H9 (cell line): Measurements from ENCODE around the gene GJD4. TPM values are rescaled to one million over a fixed set of nuclear protein-coding genes. Genes with fewer than 3 reads are reported as not detected.

Source experiments
- DNase-seq: peaks from one replicate; pipeline ENCODE4 v3.0.0-alpha.2; 2017
- H2AFZ ChIP-seq: one replicate; pipeline ENCODE4 v1.6.1; 2013; ENCODE audit warnings: mild to moderate bottlenecking, low read length, control low read depth, moderate library complexity
- H2AK5ac ChIP-seq: 2 replicates; pipeline ENCODE4 v1.6.1; 2013; ENCODE audit warnings: low read length, control low read depth, mixed read lengths; ENCODE audit not compliant: insufficient read length
- H2BK120ac ChIP-seq: one replicate; pipeline ENCODE4 v1.6.1; 2013; ENCODE audit warnings: low read depth, mild to moderate bottlenecking, low read length, control low read depth, inconsistent platforms; ENCODE audit not compliant: poor library complexity, severe bottlenecking
- H2BK12ac ChIP-seq: 2 replicates; pipeline ENCODE4 v1.6.1; 2013; ENCODE audit warnings: low read length, control low read depth, mixed read lengths, low read depth; ENCODE audit not compliant: insufficient read length
- H2BK15ac ChIP-seq: 2 replicates; pipeline ENCODE4 v1.6.1; 2013; ENCODE audit warnings: low read depth, low read length, control low read depth
- H2BK20ac ChIP-seq: one replicate; pipeline ENCODE4 v1.6.1; 2013; ENCODE audit warnings: low read depth, mild to moderate bottlenecking, low read length, control low read depth, inconsistent platforms; ENCODE audit not compliant: poor library complexity, severe bottlenecking
- H2BK5ac ChIP-seq: 2 replicates; pipeline ENCODE4 v1.6.1; 2013; ENCODE audit warnings: low read length, control low read depth, mixed read lengths; ENCODE audit not compliant: insufficient read length
- H3K14ac ChIP-seq: 2 replicates; pipeline ENCODE4 v1.6.1; 2013; ENCODE audit warnings: low read length, control low read depth; ENCODE audit not compliant: insufficient read depth
- H3K18ac ChIP-seq: 2 replicates; pipeline ENCODE4 v1.6.1; 2013; ENCODE audit warnings: low read depth, mild to moderate bottlenecking, mixed read lengths, low read length, control low read depth; ENCODE audit not compliant: insufficient read length
- H3K23ac ChIP-seq: 2 replicates; pipeline ENCODE4 v1.6.1; 2013; ENCODE audit warnings: low read length, control low read depth, mixed read lengths, low read depth; ENCODE audit not compliant: insufficient read length
- H3K23me2 ChIP-seq: 2 replicates; pipeline ENCODE4 v1.6.1; 2013; ENCODE audit warnings: low read depth, mild to moderate bottlenecking, mixed read lengths, low read length, control low read depth; ENCODE audit not compliant: insufficient read length, poor library complexity, severe bottlenecking
- H3K27ac ChIP-seq: 2 replicates; pipeline ENCODE4 v1.5.1; 2013; ENCODE audit warnings: low read length, control low read depth, mixed read lengths, low read depth; ENCODE audit not compliant: insufficient read length
- H3K27me3 ChIP-seq: 2 replicates; pipeline ENCODE4 v1.6.1; 2013; ENCODE audit warnings: low read length, control low read depth, inconsistent platforms; ENCODE audit not compliant: insufficient read depth
- H3K4ac ChIP-seq: 2 replicates; pipeline ENCODE4 v1.6.1; 2013; ENCODE audit warnings: low read depth, mild to moderate bottlenecking, control low read depth, inconsistent platforms, low read length, moderate library complexity
- H3K4me1 ChIP-seq: 2 replicates; pipeline ENCODE4 v1.6.1; 2013; ENCODE audit warnings: low read length, control low read depth, inconsistent platforms; ENCODE audit not compliant: insufficient read depth
- H3K4me2 ChIP-seq: 2 replicates; pipeline ENCODE4 v1.6.1; 2013; ENCODE audit warnings: low read length, control low read depth, mixed read lengths; ENCODE audit not compliant: insufficient read length, insufficient read depth
- H3K56ac ChIP-seq: 2 replicates; pipeline ENCODE4 v1.6.1; 2013; ENCODE audit warnings: low read depth, mild to moderate bottlenecking, mixed read lengths, low read length, control low read depth; ENCODE audit not compliant: insufficient read length
- H3K79me1 ChIP-seq: 2 replicates; pipeline ENCODE4 v1.6.1; 2013; ENCODE audit warnings: low read depth, mild to moderate bottlenecking, moderate library complexity, low read length, control low read depth, inconsistent platforms; ENCODE audit not compliant: insufficient read depth, poor library complexity, severe bottlenecking
- H3K79me2 ChIP-seq: 2 replicates; pipeline ENCODE4 v1.6.1; 2013; ENCODE audit warnings: low read length, control low read depth, inconsistent platforms; ENCODE audit not compliant: insufficient read depth
- H3K9ac ChIP-seq: 2 replicates; pipeline ENCODE4 v1.6.1; 2013; ENCODE audit warnings: low read length, control low read depth, mixed read lengths; ENCODE audit not compliant: insufficient read length; ENCODE audit errors: extremely low read depth
- H3K9me3 ChIP-seq: one replicate; pipeline ENCODE4 v1.6.1; 2013; ENCODE audit warnings: low read depth, low read length, inconsistent platforms; ENCODE audit not compliant: control insufficient read depth
- H3T11ph ChIP-seq: one replicate; pipeline ENCODE4 v1.6.1; 2013; ENCODE audit warnings: mild to moderate bottlenecking, low read length, control low read depth, inconsistent platforms
- H4K20me1 ChIP-seq: one replicate; pipeline ENCODE4 v1.6.1; 2013; ENCODE audit not compliant: control insufficient read depth, insufficient read length, insufficient read depth
- H4K5ac ChIP-seq: 2 replicates; pipeline ENCODE4 v1.6.1; 2013; ENCODE audit warnings: low read depth, mild to moderate bottlenecking, mixed read lengths, low read length, control low read depth; ENCODE audit not compliant: insufficient read length
- H4K8ac ChIP-seq: replicated peaks from 2 replicates; pipeline ENCODE4 v1.6.1; 2013; ENCODE audit warnings: low read length, control low read depth, mixed read lengths, low read depth; ENCODE audit not compliant: insufficient read length
- H4K91ac ChIP-seq: 2 replicates; pipeline ENCODE4 v1.6.1; 2013; ENCODE audit warnings: low read depth, mild to moderate bottlenecking, moderate library complexity, mixed read lengths, low read length, control low read depth; ENCODE audit not compliant: insufficient read length
- H3K27ac Mint-ChIP-seq, 3 experiments: 2 replicates in 2 of 3; 3 replicates in 1 of 3; pipeline ENCODE4 v1.8.0; 2020 to 2021; ENCODE audit warnings: mixed read lengths in 3 of 3, mild to moderate bottlenecking in 1 of 3, moderate library complexity in 1 of 3
- H3K27me3 Mint-ChIP-seq: 2 replicates; pipeline ENCODE4 v1.8.0; 2021; ENCODE audit warnings: low read depth, mild to moderate bottlenecking, moderate library complexity, mixed read lengths
- H3K36me3 Mint-ChIP-seq, 3 experiments: 2 replicates in 2 of 3; 3 replicates in 1 of 3; pipeline ENCODE4 v1.8.0; 2020 to 2021; ENCODE audit warnings: low read depth in 3 of 3, mixed read lengths in 3 of 3; ENCODE audit not compliant: insufficient read depth in 1 of 3
- H3K4me1 Mint-ChIP-seq, 2 experiments: 2 replicates each; pipeline ENCODE4 v1.8.0; 2020; ENCODE audit warnings: mixed read lengths in 2 of 2
- H3K4me3 Mint-ChIP-seq, 2 experiments: 2 replicates in 1 of 2; 3 replicates in 1 of 2; pipeline ENCODE4 v1.8.0; 2020 to 2021; ENCODE audit warnings: mild to moderate bottlenecking in 2 of 2, mixed read lengths in 2 of 2, moderate library complexity in 1 of 2
- H3K9me3 Mint-ChIP-seq, 2 experiments: 2 replicates in 1 of 2; 3 replicates in 1 of 2; pipeline ENCODE4 v1.8.0; 2020; ENCODE audit warnings: mild to moderate bottlenecking in 2 of 2, mixed read lengths in 2 of 2, moderate library complexity in 1 of 2
- CTCF ChIP-seq: fragments of 200-600 bp; sonication (generic); conservative IDR thresholded peaks from 3 replicates; pipeline ENCODE4 v1.8.0; 2021; ENCODE audit warnings: antibody characterized with exemption, mild to moderate bottlenecking
- WGBS: extraction: QIAGEN DNeasy Blood & Tissue Kit; methylation state at CpG from one replicate; pipeline ENCODE4 v1.1.7; 2013; ENCODE audit warnings: missing lambda C conversion rate, low lambda C conversion rate, mixed read lengths; ENCODE audit not compliant: insufficient read length; ENCODE audit errors: extremely low coverage; 5-methylcytosine and 5-hydroxymethylcytosine counted together
- total RNA-seq: library from RNA; stranded (reverse); gene quantifications from 2 replicates; pipeline ENCODE4 v1.2.1, GENCODE V29; 2021

GJD4 gene
- total RNA-seq, 1 experiment from 2014 or later = not detected

GRCh38 chr10:35639728-35640401 lies 34.7 kb downstream of the GJD4 start:
- Histone ChIP-seq H3K27me3 (peaks cover 8% of the 10 kb centered on the region; the same call in 1 of the 2 replicates), H4K20me1 (no peaks in the 10 kb centered on the region), H2AK5ac (no peak overlapping the region), H4K91ac (no peak overlapping the region), H2BK120ac (no peak overlapping the region), H3K18ac (peak overlapping the region; percentile 61), H3K4ac (no peak overlapping the region), H3T11ph (no peak overlapping the region), H3K9ac (no peak overlapping the region), H2BK15ac (no peak overlapping the region), H4K8ac (no peak overlapping the region), H4K5ac (no peak overlapping the region), H3K9me3 (no peaks in the 10 kb centered on the region), H3K4me1 (peaks cover 7% of the 10 kb centered on the region; the same call in 1 of the 2 replicates), H3K79me2 (no peaks in the 10 kb centered on the region), H3K14ac (peak overlapping the region; percentile 17), H2AFZ (no peak overlapping the region), H2BK20ac (no peak overlapping the region), H3K27ac (no peak overlapping the region), H2BK5ac (no peak overlapping the region), H3K4me2 (peak overlapping the region; percentile 48), H3K23ac (no peak overlapping the region), H3K23me2 (peaks cover 17% of the 10 kb centered on the region), H2BK12ac (no peak overlapping the region), H3K56ac (no peak overlapping the region), H3K79me1 (no peaks in the 10 kb centered on the region)
- WGBS = no CpG with 5 or more reads among the region's 83 CpGs
- no peaks in the 10 kb centered on the region for H3K9me3 Mint-ChIP-seq
- peak; percentile 74 for DNase-seq
- H3K27ac Mint-ChIP-seq = no peak overlapping the region
- peaks cover 47 to 50% of the 10 kb centered on the region in 2 experiments for H3K4me1 Mint-ChIP-seq
- peak overlapping the region; percentile 78 to 79 for H3K4me3 Mint-ChIP-seq
- no peaks in the 10 kb centered on the region; a peak in 1 of 7 replicates for H3K36me3 Mint-ChIP-seq
- H3K27me3 Mint-ChIP-seq = peaks cover 20% of the 10 kb centered on the region
- peak; percentile 20; the same call in 1 of the 3 replicates for TF ChIP-seq CTCF
